Islet of Langerhans (tissue), 1 donor: ENCODE measurements around the gene GJA8.
"Not testable (repeated sequence)": the region's sequence is repeated elsewhere in the genome, so short reads cannot be mapped to it uniquely, and the experiment has no call there.

Source experiments
- FAIRE-seq: peaks from one replicate; lab custom pipeline; 2011; peaks lifted over from hg19 to GRCh38; lab: Jason Lieb, UNC

The GJA8 gene

GRCh38 chr1:147902253-147902845, at the start of gene GJA8:
TSS of gene GJA8 (plus strand) at chr1:147902795. CDS start at chr1:147907956, 5,161 bp downstream.
- FAIRE-seq: no peak

GRCh38 chr1:147853391-147853790, 49.2 kb upstream of the GJA8 start:
- no peak for FAIRE-seq

DNA sequence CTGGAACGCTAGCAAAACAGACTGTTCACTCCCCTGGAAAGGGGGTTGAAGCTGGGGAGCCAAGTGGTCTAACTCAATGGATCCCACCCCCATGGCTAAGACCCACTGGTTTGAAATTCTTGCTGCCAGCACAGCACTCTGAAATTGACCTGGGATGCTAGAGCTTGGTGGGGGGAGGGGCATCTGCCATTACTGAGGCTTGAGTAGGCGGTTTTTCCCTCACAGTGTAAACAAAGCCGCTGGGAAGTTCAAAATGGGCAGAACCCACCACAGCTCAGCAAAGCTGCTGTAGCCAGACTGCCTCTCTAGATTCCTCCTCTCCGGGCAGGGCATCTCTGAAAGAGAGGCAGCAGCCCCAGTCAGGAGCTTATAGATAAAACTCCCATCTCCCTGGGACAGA, 47.6 kb upstream of the GJA8 start:
- not testable (repeated sequence) for FAIRE-seq

DNA sequence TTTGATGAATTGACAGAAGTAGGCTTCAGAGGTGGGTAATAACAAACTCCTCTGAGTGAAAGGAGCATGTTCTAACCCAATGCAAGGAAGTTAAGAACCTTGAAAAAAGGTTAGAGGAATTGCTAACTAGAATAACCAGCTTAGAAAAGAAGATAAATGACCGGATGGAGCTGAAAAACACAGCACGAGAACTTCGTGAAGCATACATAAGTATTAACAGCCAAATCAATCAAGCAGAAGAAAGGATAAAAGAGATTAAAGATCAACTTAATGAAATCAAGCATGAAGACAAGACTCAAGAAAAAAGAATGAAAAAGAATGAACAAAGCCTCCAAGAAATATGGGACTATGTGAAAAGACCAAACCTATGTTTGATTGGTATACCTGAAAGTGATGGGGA, 46.6 kb upstream of the GJA8 start:
- not testable (repeated sequence) for FAIRE-seq

GRCh38 chr1:147867204-147867603, 35.4 kb upstream of the GJA8 start:
- FAIRE-seq: not testable (repeated sequence)

DNA sequence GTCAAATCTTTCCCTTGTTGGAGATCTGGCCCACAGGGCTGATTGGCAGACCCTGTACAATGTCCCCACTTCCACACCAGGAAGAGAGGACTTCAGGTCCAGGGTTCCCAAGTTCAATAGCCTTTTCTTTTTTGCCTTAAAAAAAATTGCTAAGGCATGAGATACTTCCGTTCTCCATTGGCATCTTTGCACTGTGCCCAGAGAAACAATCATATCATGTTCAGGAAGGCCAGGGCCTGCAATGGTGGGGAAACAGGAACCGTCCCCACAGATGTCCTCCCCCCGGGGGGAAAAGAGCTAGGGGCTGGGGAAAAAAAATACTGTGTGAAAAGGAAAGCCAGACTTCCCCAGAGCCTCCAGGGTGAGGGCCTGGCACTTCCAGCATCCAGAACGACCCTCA, 24.6 kb upstream of the GJA8 start:
- FAIRE-seq: no peak

- FAIRE-seq: no peak
Measured at GRCh38 chr1:147879911-147880310, 22.7 kb upstream of the GJA8 start.

- no peak for FAIRE-seq
Measured at GRCh38 chr1:147882535-147882934, 20.1 kb upstream of the GJA8 start.

- no peak for FAIRE-seq
Measured at GRCh38 chr1:147890177-147890790, 12.3 kb upstream of the GJA8 start.

GRCh38 chr1:147891088-147891487, 11.5 kb upstream of the GJA8 start:
- no peak for FAIRE-seq

DNA sequence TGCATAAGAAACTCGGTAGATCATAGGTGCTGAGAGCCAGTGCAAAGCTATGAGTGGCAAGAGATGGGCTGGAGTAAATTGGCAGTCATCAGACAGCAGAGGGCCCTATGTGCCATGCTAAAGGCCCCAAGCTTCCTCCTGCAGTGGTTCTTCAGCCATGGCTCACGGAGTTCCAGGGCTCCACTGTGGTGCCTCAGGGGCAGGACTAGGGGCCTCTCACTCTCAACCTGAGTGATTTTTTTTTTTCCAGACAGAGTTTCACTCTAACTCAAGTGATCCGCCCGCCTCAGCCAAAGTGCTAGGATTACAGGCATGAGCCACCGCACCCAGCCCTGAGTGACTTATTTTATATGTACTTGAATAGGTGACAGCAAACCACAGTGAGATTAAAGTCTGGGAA, 10.4 kb upstream of the GJA8 start:
- no peak for FAIRE-seq

DNA sequence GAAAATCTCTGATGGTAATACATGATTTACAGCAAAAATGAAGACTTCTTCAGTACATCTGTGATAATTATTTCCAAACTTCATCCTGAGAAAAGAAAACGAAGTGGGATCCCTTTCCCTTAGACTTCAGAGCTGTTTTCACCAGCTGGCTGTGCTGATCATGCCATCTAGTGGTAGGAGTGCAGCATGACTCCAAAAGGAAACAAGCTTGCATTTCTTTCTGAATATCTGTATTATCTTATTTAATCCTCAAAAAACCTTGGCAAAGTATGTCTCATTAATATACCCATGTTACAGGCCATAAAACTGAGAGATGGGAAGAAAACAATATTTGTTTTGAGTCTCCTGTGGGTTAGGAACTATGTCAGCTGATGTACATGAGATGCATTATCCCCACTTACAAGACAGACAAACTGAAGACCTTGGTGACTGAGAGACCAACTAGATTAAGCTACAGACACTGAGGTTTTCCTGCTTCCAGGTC, 9.8 kb upstream of the GJA8 start:
- FAIRE-seq: peak; percentile 94

GRCh38 chr1:147895123-147895522, 7.5 kb upstream of the GJA8 start:
- FAIRE-seq: no peak

DNA sequence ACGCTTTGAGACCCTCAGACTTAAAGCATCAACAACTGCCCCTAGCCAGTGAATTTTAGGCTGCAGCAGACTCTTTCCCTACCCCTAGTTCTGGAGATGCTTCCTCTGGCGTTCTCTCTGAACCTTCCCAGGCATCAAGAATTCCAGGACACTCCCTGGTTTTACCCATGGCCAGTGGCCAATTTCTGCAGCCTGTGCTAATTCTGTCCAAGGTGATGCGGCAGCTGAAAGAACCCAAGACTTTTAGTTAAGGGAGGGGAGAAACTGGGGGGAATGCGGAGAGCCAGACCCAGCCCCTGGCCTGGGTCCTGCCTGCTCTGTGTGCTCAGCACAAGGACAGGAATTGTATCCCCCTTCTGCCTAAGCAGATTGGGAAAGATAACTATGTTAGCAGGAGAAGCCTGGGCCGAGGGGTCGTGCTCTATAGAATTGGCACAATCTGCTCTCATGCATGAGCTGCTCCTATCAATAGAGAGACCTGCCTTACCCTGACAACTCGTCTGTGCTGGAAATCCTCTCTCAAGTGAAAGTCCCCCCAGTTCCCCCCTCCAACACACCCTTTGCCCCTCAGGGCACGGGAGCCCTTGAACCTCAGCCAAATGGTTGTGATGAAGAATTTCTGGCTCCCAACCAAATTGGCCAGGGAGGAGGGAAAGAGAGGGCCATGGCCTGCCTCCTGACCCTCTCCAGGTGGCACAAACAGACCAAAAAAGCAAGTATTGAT, 5.4 kb upstream of the GJA8 start:
- no peak for FAIRE-seq

GRCh38 chr1:147897789-147898188, 4.8 kb upstream of the GJA8 start:
- FAIRE-seq: no peak

GRCh38 chr1:147904726-147905125, 2.1 kb downstream of the GJA8 start:
- FAIRE-seq: no peak

DNA sequence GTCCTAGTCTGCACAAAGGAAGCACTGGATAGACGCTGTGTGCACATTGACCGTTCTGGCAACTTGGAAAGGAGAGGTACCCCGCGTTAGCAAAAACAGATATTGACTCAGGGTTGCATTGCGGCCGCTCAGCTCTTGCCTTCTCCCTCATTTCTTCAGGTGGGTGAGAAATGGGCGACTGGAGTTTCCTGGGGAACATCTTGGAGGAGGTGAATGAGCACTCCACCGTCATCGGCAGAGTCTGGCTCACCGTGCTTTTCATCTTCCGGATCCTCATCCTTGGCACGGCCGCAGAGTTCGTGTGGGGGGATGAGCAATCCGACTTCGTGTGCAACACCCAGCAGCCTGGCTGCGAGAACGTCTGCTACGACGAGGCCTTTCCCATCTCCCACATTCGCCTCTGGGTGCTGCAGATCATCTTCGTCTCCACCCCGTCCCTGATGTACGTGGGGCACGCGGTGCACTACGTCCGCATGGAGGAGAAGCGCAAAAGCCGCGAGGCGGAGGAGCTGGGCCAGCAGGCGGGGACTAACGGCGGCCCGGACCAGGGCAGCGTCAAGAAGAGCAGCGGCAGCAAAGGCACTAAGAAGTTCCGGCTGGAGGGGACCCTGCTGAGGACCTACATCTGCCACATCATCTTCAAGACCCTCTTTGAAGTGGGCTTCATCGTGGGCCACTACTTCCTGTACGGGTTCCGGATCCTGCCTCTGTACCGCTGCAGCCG, 5.4 kb downstream of the GJA8 start:
- FAIRE-seq: no peak

- FAIRE-seq: no peak
Measured at GRCh38 chr1:147912553-147912952, 10.0 kb downstream of the GJA8 start.

DNA sequence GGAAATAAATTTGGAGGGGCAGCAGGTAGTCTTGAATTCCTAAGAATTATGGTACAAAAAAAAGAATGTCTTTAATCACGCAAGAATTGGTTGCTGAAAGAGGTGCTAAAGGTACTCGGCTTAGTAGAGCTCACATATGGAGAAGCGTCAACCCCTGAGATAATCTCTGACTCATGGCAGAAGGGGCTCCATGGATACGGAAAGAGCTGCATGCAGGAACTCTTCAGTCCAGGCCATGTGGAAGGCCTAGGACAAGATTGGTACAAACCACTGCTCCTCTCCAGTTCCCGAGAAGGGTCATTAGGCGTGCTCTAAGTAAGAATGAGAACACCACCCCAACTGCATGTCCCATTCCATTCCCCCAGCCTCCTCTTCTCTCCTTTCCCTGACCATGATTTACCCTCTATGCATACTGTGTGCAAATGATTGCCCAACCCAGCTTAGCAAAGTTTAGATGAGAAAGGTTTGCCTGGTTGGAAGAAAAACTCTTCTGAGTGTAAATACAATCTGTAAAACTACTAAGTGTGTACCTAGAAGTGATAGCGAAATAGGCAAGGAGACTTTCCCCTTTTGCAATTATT, 10.9 kb downstream of the GJA8 start:
- no peak for FAIRE-seq

- FAIRE-seq: no peak
Measured at GRCh38 chr1:147919896-147920295, 17.3 kb downstream of the GJA8 start.

GRCh38 chr1:147924813-147925212, 22.2 kb downstream of the GJA8 start:
- no peak for FAIRE-seq

GRCh38 chr1:147927215-147927614, 24.6 kb downstream of the GJA8 start:
- not testable (repeated sequence) for FAIRE-seq
